GM19372 (cell line): ENCODE data around the gene ZNF576.
A peak's percentile ranks its signal among the peaks of the same experiment; 100 is the strongest.
"Not testable (repeated sequence)": the region's sequence is repeated elsewhere in the genome, so short reads cannot be mapped to it uniquely, and the experiment has no call there.

Source experiments
- ATAC-seq: cut with Tn5 transposase; IDR thresholded peaks from one replicate; pipeline ENCODE4 v1.9.1; 2021; ENCODE audit warnings: mild to moderate bottlenecking, low read depth, moderate library complexity; ENCODE audit not compliant: unreplicated experiment

ZNF576 gene, protein sequence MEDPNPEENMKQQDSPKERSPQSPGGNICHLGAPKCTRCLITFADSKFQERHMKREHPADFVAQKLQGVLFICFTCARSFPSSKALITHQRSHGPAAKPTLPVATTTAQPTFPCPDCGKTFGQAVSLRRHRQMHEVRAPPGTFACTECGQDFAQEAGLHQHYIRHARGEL

DNA sequence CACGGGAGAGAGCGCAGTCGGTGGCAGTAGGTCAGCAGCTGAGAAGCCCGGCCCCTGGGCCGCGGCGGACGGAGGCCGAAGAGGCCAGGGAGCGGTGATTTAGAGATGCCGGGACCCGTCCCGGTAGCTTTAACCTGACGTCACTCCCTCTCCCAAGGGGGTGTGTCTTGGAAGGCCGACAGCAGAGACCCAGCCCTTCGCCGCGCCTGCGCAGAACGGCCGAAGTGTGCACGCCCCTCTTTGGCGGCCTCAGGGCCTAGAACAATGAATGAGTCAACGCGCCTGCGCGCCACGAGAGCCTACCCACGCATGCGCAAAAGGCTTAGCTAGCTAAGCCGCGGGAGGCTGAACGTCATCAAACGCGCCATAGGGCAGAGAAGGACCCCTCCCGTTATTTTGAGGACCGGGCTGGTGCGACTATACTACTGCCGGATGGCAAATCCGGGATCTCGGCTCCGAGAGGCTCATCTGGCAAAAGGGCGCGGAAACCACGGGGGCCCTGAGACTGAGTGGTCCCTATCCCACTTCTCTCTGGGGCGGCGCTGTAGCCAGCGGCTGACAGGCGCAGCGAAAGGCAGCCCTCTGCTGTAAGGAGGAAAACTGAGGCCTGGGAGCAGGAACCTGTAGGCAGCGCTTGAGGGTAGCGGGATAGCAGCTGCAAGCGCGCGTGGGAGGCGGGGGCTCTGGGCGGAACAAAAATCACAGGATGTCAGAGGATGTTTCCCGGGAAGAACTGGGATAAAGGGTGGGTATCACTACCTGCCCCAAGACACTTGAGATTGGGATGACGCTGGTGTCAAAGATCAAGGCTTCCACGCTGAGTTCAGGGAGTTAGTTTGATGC lies at the start of gene ZNF576, which contains the start of gene IRGQ:
TSS of gene ZNF576 (plus strand) at position 597 of the 843 bp plus-strand sequence. CDS start 514 bp downstream, outside the sequence.
TSS of gene IRGQ (minus strand) at position 136 of the 843 bp plus-strand sequence. CDS start 796 bp downstream, outside the sequence.
- ATAC-seq, result peak; percentile 89

DNA sequence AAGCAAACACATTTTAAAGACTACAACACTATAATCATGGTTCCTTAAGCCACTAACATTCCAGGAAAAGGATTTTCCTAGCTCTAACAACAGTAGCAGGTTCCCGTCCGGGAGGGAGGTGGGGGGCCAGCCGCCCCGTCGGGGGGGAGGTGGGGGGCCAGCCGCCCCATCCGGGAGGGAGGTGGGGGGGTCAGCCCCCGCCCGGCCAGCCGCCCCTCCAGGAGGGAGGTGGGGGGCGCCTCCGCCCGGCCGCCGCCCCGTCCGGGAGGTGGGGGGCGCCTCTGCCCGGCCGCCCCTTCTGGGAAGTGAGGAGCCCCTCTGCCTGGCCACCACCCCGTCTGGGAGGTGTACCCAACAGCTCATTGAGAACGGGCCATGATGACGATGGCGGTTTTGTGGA lies 48.5 kb upstream of the ZNF576 start:
- ATAC-seq, result not testable (repeated sequence)

DNA sequence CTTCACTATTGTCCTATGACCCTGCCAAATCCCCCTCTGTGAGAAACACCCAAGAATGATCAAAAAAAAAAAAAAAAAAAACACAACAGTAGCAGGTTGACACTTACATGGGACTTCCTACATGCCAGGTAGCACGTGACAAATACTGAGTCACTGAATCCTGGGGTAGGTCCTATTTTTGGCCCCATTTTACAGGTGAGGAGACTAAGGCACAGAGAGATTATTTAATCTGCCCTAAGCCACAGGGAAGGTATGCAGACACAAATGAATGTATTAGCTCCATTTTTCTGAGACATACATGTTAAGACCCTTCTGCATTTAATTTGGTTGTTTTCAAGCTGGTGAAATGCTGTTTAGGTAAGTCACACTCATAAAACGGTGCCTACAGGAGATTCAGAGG lies 47.7 kb upstream of the ZNF576 start:
- ATAC-seq, result no peak

DNA sequence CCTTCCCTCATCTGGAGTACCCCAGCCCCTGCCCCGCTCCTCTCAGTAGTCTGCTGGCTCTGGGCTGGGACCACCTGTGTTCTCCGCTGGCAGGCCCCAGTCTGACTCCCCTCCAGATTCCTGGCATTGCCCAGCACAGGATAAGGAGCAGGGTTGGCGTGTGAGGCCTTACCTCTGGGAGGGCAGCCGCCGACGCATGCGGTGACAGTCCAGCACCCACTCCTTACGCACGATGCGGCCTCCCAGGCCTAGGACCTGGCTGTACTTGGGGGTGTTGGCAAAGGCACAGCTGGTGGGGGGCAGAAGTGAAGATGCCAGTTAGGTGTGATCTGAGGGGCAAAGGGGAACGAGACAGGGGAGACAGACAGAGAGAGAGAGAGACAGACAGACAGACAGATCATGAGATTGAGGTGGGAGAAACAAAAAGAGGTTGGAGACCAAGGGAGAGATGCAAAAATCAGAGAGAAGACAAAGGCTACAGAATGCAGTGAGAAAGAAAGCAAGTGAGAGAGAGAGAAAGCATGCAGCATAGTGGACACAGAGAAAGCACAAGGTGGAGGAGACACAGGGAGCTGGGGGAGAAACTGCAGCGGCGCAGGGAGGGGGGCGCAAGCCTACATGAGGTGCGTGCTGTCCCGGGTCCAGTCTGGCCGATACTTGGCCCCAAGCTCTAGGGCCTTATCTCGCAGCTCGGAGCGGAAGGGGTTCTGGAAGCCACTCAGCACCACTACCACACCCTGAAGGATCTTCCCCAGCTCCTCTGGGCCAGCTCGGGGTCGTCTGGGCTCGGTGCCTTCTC lies 44.8 kb upstream of the ZNF576 start:
- no peak for ATAC-seq

DNA sequence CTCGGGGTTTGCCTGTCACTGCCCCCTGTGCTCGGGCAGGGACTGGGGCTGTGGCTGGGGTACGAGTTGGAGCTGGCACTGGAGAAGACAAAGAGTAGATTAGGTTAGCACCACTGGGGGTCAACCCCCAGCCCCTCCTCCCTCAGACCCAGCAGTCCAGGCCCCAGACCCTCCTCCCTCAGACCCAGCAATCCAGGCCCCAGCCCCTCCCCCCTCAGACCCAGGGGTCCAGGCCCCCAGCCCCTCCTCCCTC lies 44.3 kb upstream of the ZNF576 start:
- no peak for ATAC-seq

DNA sequence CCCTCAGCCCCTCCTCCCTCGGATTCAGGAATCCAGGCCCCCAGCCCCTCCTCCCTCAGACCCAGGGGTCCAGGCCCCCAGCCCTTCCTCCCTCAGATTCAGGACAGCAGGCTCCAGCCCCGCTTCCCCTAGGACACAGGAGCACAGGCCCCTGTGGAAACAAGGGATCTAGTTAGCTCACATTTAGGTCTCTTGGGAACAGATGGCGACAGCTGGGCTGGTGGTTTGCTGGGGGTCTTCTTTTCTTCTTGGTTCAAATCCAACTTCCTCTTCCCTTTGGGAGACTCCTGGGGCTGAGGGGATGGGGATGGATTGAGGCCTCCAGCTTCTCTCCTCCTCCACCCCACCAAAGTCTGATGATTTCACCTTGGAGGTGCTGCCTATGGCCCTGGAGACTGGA lies 43.8 kb upstream of the ZNF576 start:
- no peak for ATAC-seq

DNA sequence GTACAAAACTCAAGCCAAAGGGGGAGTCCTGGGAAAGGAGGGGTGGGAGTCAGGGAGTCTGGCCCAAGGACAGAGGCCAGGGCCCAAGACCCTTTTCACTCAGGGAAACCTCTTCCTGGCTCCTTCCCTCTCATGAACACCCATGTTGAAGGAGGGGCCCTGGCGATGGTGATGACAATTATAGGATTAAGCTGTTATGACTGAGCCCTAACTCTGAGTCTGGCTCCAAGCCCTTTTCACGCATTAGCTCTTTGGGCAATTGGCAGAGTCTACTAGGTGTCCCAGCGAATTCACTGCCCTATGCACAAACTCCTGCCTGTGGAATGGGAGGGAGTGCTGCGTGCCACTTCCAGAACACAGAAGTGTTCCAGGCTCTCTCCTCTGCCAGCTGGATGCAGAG lies 42.7 kb upstream of the ZNF576 start:
- no peak for ATAC-seq

DNA sequence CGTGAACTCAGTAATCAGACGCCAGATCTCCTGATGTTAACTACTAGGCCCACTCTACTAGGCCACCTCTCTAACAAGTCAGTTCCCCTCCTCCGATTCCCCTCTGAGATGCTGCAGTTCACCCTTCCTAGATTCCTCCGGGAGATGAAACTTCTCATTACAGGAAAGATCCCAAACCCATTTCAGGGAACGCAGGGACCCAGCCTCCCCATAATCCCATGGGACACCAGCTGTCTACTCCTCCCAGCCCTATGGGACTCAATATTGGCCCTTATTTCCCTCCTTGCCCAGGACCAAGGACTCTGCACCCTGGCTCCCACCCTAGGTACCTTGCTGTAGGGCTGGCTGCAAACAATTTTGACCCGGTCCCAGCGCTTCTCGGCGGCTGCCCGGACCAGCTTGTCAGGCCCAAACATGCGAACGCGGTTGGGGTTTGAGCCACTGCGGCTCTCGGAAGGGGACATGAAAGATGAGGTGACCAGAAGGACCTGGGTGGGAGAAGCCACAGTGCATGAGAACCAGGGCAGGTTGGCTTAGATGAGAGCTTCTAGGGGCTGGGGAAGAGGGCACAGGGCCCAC lies 42.0 kb upstream of the ZNF576 start:
- no peak for ATAC-seq

DNA sequence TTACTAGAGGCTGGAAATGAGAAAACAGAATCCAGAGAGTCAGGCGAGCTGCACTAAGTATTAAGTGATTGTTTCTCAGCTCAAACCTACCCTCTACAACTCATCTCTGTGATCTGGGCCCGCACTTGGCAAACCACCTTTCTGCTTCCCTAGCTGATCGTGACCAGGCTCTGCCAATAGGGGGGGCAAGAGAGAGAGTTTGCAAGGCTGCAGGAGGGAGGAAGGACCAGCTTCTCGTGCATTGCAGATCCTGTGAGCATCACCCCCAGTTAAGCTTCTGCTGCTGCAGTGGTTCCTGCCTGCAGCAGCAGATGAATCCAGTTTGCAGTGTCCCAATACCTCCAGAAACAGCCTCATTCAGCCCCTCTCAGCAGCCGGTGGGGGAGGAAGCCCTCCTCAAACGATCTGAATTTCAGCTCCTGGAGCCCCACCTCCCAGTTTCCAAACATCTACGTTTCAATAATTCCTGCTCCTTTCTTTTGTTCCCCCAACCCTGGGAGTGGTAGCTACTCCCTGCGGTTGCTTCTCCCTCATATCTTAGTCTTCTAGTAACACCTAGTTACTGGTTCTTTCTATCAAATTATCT lies 41.1 kb upstream of the ZNF576 start:
- no peak for ATAC-seq

DNA sequence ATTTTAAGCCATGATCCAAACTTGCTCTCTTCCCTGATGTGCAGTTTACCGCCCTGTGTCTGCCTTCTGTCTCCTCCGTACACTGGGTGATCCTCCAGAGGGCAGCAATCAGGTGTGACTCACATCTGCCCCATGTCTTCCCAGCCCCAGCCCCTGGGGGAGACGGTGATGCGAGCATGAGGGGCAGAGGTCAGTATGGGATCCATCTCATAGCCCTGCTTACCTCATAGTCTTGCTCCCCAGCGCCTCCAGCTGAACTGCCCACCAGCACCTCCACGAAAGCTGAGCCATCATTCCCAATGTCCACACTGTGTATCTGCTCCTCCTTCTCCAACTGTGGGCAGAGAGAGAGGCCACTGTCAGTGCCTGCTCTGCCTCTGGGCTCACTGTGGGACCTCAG lies 35.7 kb upstream of the ZNF576 start:
- no peak for ATAC-seq

DNA sequence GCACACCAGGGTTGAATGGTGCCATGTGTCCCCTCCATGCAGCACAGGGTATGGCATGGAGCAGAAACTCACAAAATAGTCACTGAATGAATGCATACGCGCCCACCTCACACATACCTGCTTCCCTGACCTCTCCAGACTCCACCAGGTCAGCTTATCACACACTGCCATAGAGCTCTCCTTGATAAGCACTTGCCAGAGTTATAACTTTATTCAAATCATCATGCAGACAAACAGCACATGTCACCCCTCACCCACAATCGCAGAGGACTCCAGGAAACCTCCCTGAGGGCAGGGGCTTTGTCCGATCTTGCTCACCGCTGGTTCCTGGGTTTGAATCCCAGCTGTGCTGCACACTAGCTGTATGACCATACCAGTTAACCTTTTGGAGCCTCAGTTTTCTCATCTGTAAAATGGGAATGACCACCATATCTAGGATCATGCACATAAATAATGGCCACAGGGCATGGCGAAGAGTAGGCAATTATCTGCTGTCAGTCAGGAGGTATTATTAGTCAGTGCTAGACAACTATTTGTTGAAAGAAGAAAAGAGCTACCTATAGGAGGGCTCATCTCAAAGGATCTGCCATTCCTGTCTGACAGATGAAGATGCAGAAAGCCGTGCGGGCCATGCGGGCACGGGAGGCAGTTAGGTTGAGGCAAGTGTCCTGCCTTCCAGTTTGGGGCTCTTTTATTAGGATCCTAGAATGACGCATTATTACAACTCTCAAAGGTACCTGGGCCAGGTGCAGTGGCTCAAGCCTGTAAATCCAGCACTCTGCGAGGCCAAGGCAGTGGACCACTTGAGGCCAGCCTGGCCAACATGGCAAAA lies 35.0 kb upstream of the ZNF576 start:
- no peak for ATAC-seq

DNA sequence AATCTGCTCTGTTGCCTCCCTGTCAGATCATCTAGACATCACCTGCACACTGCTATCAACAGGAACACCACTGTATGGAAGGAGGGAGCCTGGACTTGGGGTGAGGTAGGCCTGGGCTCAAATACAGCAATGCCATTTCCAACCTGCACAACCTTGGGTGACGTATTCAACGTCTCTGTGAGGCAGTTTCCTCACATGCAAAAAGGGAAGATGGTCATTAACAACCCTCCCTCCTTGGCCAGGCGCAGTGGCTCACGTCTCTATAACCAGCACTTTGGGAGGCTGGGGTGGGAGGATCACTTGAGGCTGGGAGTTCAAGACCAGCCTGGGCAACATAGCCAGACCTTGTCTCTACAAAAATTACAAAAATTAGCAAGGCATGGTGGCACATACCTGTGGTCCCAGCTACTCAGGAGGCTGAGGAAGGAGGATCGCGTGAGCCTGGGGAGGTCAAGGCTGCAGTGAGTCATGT lies 34.1 kb upstream of the ZNF576 start:
- no peak for ATAC-seq

DNA sequence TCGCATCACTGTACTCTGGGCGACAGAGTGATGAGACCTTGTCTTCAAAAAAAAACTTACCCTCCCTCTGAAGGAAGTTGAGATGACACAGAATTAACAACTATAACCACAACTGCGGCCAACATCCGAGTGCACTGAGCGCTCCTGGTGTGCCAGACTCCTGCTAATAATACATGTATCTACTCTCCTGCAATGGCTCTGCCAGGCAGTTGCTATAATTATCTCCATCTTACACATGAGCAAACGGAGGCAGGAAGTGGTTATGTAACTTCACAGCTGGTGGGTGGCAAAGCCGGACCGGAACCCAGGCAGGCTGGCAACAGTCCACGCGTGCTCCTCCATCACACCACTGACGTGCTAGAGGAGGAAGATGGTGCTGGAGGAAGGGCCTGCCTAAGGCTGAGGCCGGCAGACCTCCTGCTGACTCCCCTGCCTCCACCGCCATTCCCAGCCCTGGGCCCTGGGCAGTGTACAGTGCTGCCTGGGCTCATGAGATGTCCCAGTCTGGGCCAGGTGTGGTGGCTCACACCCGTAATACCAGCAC lies 33.6 kb upstream of the ZNF576 start:
- no peak for ATAC-seq

DNA sequence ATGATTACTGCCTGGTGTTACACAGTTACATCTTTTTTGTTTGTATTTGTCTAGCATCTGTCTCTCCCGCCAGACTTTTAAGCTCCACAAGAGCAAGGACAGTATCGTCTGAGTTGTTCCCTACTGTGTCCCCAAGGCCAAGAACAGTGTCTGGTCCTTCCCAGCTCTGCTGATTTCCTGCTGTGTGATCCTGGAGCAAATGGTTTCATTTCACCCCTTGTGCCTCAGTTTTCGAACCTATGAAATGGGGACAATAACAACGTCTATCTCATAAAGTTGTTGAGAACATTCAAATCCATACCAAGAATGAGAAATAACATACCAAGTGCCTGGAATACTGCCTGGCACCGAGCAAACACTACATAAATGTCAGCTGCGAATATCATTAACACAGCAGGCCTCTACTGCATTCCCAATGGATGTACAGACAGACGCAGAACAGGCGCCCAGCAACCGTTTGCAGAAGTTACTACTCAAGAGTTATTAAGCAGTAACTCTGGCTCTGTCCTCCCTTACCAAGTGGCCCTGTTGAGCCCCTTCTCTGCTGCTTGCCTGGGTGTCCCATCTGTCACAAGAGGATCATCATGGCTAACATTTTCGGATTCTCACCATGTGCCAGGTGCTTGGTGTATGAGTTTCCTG lies 32.5 kb upstream of the ZNF576 start:
- ATAC-seq, result no peak

DNA sequence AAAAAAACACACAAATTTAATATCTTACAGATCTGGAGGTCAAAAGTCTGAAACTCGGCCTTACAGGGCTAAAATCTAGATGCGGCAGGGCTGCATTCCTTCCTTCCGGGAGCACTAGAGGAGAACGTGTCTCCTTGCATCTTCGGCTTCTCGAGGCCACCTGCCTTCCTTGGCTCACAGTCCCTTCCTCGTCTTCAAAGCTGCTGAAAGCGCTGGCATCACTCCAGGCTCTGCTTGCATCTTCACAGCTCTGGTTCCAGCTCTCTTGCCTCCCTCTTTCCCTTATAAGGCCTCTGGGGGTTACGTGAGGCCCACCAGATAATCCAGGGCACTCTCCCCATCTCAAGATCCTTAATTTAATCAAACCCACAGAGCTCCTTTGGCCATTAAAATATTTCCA lies 31.6 kb upstream of the ZNF576 start:
- ATAC-seq, result no peak

DNA sequence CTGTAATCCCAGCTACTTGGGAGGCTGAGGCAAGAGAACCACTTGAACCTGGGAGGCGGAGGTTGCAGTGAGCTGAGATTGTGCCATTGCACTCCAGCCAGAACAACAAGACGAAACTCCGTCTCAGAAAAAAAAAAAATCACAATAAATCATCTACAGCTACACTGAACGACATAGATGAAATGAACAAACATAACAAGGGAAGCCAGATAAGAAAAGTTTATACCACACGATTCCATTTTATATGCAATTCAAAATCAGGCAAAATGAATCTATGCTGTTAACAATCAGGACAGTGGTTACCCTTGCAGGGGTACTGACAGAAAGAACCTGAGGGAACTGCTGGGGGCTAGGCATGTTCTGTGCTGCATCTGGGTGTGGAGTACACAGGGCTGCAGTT lies 26.7 kb upstream of the ZNF576 start:
- no peak for ATAC-seq

DNA sequence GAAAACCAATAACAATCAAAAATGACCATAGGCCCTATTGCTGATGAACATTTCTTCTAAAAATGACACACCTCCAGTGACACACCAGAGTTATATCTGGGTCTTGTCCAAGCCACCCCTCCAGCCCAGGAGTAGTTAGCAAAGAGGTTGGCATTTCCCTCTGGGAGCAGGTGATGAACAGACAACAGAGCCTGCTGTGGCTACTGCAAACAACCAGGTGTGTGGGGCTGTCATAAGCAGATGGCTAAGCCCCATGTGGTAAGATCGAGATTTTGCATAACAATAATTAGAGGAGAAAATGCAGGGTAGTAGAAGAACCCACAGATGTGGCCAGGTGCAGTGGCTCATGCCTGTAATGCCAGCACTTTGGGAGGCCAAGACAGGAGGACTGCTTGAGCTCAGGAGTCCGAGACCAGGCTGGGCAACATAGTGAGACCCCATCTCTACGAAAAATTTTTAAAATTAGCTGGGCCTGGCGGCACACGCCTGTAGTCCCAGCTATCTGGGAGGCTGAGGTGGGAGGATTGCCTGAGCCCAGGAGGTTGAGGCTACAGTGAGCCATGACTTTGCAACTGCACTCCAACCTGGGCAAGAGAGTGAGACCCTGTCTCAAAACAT lies 26.1 kb upstream of the ZNF576 start:
- ATAC-seq, result no peak

DNA sequence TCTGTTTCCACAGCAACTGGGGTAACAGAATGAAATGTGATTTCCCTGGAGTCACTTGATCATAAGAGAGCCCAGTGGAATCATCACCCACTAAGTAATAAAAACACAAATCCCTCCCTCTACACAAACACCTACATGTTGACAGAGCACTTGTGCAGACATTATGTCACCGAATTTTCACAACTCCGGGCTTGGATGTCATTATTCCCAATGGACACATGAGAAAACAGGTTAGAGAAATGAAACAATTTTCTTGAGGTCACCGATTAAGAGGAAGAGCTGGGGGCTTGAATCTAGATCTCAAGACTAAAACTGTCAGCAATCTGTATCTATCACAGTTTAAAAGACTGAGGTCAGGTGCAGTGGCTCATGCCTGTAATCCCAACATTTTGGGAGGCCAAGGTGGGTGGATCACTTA lies 24.2 kb upstream of the ZNF576 start:
- no peak for ATAC-seq
